ENCODE data around the gene BID.

BID gene

GRCh38 chr22:17802822-17803221 is 28.6 kb upstream of the BID start:
- no peak for DNase-seq

DNA sequence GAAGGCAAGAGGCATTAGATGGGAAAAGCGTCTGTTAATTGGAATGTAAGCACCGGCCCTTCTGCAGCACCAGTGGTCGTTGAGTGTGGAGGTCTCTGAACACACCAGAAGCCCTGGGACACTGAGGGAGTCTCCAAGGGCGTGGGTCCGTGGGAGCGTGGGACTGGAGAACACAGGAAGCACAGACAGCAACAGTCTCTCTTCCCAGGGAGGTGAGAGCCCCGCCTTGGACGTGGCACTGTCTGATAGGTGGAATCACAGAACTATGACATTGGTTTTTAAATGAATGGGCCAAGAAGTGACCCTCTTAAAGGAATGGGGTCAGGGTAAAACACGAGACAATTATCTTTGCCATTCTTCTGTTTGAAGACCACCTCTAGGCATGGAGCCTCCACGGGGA is 28.1 kb upstream of the BID start:
- DNase-seq, result no peak

GRCh38 chr22:17797721-17798559 is 23.7 kb upstream of the BID start:
- no peak for DNase-seq

DNA sequence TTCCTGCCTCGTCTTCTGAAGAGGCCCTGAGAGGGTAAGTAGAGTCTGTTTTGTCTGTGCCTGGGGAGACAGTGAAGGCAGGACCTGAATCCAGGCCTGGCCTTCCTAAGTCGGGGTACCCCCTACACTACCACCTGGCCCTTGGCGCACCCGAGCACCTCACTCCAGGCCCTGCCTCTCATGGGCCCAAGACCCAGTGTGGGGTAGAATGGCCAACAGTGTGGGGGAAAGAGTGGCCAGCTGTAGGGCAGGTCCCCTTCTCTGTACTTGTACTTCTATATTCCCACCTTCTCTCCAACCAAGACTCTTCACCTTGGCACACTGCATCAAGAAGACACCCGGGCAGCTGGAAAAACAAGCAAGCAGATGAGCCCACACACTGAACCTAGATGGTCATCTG is 22.4 kb upstream of the BID start:
- no peak for DNase-seq

GRCh38 chr22:17795661-17796548 is 21.6 kb upstream of the BID start:
- DNase-seq, result no peak

DNA sequence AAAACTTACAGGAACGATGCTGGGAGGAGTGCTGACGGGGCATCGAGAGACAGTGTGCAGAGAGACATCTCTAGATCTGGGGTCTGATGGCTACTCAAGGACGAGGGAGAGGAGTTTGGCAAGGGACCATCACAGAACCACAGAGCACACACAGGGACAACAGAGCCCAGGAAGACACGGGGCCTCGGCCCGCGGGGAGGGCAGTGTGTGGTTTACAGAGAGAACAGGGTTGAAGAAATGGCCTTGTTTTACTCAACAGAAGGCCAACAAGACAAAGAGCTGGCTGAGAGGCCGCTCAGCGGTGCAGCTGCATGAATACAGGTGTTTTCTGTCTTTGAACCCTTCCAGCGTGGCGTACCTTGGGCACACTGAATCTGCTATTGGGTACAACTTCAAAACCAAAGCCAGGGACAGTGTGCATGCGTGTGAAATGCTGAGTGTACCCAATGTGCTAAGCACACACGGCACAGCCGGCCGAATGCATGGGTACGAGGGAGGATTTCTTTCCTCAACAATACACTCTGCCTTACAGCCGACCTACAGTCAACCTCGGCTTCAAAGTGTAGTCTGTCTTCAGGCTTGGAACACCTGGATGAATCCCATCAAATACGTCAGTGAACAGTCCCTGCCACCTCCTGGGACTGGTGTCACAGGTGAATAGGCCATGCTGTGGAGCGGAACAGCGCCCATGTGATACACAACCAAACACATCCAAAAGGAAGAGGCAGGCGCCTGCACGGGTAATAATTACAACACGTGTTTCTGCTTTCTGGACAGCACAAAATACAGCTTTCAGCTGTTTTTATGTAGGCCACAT is 20.7 kb upstream of the BID start:
- no peak for DNase-seq

DNA sequence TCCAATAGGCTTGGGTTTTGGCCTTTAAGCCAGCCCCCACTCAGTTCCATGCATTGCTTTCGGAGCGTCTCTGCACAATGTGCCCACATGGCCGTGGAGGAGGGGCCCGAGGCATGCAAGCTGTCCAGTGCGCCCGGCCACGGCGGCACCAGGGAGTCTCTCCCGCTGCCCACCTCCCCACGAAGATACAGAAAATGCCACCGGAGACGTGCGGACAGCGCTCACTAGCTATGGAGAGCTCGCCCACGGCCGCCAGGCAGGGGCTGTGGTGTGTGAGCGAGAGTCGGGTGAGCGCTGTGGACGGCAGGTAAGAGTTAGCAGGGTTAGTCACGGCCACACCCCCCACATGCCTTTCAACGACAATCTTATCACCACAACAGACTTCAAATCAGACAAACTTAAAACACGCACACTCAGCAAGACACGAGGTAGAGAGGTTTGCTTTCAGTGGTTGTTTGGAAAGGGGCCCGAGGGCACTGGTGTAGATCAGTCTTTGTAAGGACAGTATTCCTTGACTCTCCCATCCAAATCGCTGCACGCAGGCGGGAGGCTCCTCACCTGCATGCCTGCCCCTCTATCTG is 18.7 kb upstream of the BID start:
- no peak for DNase-seq

GRCh38 chr22:17792299-17792698 is 18.0 kb upstream of the BID start:
- no peak for DNase-seq

DNA sequence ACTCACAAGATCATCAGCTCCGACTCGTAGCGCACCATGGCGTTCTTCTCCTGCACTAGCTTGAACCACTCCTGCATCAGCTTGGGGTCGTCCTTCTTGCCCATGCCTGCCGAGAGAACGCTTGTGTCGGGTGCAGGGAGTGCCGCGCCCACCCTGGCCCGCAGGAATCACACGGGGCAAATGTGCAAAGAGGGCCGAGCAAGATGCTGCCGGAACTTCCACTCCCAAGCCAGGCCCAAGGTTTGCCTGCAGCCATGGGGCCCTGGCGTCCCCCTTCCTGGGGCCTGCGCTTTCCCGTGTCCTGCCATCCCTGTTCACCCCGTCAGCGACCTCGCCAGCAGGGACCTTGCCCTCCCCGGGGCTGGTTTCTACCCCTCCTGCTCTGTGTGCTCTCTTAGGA is 16.9 kb upstream of the BID start:
- no peak for DNase-seq

DNA sequence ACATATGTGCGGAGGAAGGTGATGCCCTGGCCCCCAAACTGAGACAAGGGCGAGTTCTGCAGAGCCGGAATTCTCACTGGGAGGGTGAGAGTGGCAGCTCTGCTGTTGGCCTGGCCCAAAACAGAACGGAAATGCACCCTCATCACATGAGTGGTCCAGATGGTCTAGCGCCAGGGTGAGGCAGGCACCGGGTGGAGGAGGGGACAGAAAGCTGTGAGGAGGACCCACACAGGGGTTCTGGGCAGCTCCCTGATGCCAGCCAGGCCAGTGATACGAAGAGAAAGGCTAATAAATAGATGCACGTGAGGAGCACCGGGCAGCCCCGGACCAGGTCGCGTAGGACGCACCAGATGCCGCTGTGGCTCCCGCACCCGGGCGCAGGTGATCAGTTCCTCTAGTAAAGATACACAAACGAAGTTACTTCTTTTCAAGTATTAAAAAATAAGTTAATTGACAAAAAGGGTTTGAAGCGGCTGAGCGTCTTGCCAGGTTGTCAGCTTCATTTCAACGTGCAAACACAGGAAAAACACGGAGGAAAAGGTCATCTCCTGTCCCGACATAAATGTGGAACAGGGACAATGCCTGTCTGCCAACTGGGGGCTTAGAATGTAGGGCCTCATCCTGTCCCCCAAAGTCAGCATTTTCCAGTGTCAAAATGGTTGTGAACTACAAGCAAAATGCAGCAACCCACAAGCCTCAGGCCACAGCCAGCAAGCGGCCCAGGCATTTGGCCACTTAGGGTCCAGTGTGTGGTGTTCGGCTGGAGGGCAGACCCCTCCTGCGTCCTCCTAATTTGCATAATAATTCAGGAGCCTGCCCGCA is 15.3 kb upstream of the BID start:
- no peak for DNase-seq

DNA sequence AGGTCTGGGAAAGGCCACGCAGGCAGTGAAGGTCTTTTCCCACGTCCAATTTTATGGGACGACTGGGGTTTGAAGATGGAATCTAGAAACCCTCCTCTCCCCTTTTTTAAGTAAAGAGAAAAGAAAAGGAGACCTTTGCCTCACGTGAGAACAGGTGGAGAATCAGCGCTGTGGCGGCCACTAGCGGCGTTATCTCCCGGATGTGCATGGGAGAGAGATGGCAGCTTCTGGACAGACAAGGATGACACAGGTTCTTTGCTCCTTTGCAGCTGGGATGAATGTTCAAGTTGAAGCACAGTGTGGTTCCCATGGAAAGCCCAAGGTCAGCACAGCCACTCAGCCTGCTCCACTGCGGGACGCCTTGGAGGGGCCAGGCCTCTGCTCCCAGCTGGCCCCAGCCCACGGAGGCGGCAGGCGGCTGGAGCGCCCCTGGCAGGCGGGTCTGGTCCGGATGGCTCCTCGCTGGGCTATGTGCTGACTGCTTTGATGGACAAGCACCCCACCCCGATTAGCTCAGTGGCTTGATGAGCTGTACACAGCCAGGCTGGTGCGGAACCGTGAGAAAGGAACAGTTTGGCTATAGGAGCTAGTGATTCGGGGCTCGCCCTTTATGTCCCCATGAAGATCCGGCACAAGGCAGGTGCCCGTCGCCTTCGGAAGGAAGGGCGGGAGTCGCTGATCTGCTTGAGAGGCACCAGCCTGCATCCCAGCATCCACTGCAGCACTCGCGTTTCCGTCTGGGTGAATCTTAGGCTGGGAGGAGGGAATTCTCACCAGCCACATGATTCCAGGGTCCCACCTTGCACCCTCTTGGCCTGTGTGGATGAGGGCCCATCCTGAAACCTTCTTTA is 14.5 kb upstream of the BID start:
- no peak for DNase-seq

- DNase-seq, result no peak
These were observed 13.6 kb upstream of the BID start for GRCh38 chr22:17787716-17788330.

- no peak for DNase-seq
These were observed 13.0 kb upstream of the BID start for GRCh38 chr22:17787241-17787640.

GRCh38 chr22:17786435-17787161 is 12.3 kb upstream of the BID start:
- no peak for DNase-seq

GRCh38 chr22:17785185-17786184 is 11.2 kb upstream of the BID start:
- peak; percentile 83 for DNase-seq

- DNase-seq, result no peak
These were observed 10.5 kb upstream of the BID start for GRCh38 chr22:17784776-17785175.

DNA sequence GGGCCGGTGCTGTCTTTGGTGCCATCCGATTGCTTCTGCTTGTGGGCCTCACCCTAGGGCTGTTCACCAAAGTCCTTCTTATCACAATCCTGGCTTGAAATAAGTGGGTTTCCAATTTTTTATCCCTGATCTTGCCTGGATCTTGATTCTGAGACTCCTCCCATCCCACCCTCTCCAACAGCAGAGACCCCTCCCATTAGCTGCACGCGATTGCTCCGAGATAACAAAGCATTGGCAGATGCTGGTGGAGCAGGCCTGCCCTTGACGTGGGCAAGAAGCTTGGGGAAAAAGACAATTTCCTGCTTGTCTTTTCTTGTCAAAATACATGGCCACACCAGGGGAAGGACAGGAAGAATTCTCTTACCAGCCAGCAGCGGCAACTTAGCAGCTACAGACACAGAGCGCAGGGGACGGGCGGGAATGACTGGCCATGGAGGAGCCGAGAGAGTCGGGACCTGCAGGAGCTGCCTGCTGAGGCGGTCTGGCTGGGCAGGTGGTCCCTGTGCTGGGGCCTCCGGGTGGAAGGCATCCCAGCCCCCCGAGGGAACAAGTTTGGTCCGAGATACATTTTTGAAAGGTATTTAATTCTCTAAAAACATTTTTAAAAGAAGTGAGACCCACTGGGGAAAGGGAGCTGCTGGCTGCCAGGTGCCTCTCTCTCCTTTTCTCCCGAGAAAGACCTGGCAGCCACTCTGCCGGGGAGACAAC is 9.7 kb upstream of the BID start:
- no peak for DNase-seq

- DNase-seq, result no peak
These were observed 9.0 kb upstream of the BID start for GRCh38 chr22:17783312-17783711.

All from stimulated activated CD4-positive, alpha-beta T cell treated with anti-CD3 and anti-CD28 coated beads, Interleukin-15, amount 100 ng/mL, for 24 hours (primary cell).